GM23338 (cell line): ENCODE results near the gene EBF4. TPM values are rescaled to one million over a fixed set of nuclear protein-coding genes. Genes with fewer than 3 reads are reported as not detected.
A peak's percentile ranks its signal among the peaks of the same experiment; 100 is the strongest.

Experiments
- ATAC-seq: fragments of 200-7000 bp; cut with Tn5 transposase; 3 replicates; pipeline ENCODE4 v1.9.1; 2020
- DNase-seq: peaks from one replicate; pipeline ENCODE4 v3.0.0-alpha.2; 2015; ENCODE audit warnings: low spot score
- H2AFZ ChIP-seq: fragments of 200-600 bp; sonication (generic); 2 replicates; pipeline ENCODE4 v1.8.0; 2016; ENCODE audit warnings: antibody characterized with exemption, mild to moderate bottlenecking, moderate library complexity
- H3F3A ChIP-seq: fragments of 200-600 bp; sonication (generic); replicated peaks from 2 replicates; pipeline ENCODE4 v1.8.0; 2017; ENCODE audit warnings: antibody characterized with exemption, mixed run types, low read depth
- H3K27ac ChIP-seq: fragments of 200-600 bp; sonication (generic); 2 replicates; pipeline ENCODE4 v1.6.1; 2016; ENCODE audit warnings: low read depth
- H3K27me3 ChIP-seq: fragments of 200-600 bp; sonication (generic); 2 replicates; pipeline ENCODE4 v1.8.0; 2016; ENCODE audit warnings: mild to moderate bottlenecking, mixed run types, moderate library complexity; ENCODE audit not compliant: insufficient read depth
- H3K36me3 ChIP-seq: fragments of 200-600 bp; sonication (generic); 2 replicates; pipeline ENCODE4 v1.8.0; 2016; ENCODE audit warnings: mild to moderate bottlenecking; ENCODE audit not compliant: insufficient read depth
- H3K4me1 ChIP-seq: fragments of 200-600 bp; sonication (generic); 2 replicates; pipeline ENCODE4 v1.8.0; 2016; ENCODE audit warnings: mild to moderate bottlenecking, moderate library complexity; ENCODE audit not compliant: insufficient read depth
- H3K4me2 ChIP-seq: fragments of 200-600 bp; sonication (generic); 2 replicates; pipeline ENCODE4 v1.7.1; 2017; ENCODE audit warnings: mixed run types
- H3K4me3 ChIP-seq: fragments of 200-600 bp; sonication (generic); 2 replicates; pipeline ENCODE4 v1.6.1; 2016; ENCODE audit warnings: mixed run types
- H3K79me2 ChIP-seq: fragments of 200-600 bp; sonication (generic); replicated peaks from 2 replicates; pipeline ENCODE4 v1.8.0; 2017; ENCODE audit warnings: mild to moderate bottlenecking; ENCODE audit not compliant: insufficient read depth
- H3K9me2 ChIP-seq: fragments of 200-600 bp; sonication (generic); 2 replicates; pipeline ENCODE4 v1.8.0; 2017; ENCODE audit not compliant: insufficient read depth
- H4K20me1 ChIP-seq: fragments of 200-600 bp; sonication (generic); replicated peaks from 2 replicates; pipeline ENCODE4 v1.8.0; 2017; ENCODE audit warnings: mild to moderate bottlenecking; ENCODE audit not compliant: insufficient read depth
- H3K27ac Mint-ChIP-seq: 2 replicates; pipeline ENCODE4 v1.8.0; 2020; ENCODE audit warnings: inconsistent platforms, mild to moderate bottlenecking, moderate library complexity, mixed read lengths
- H3K27me3 Mint-ChIP-seq: 3 replicates; pipeline ENCODE4 v1.8.0; 2022; ENCODE audit warnings: low read depth, mild to moderate bottlenecking, moderate library complexity, mixed read lengths, inconsistent platforms; ENCODE audit not compliant: insufficient read depth, poor library complexity
- H3K36me3 Mint-ChIP-seq: 3 replicates; pipeline ENCODE4 v1.8.0; 2021; ENCODE audit warnings: low read depth, mild to moderate bottlenecking, inconsistent platforms, moderate library complexity, mixed read lengths
- H3K4me1 Mint-ChIP-seq: 3 replicates; pipeline ENCODE4 v1.8.0; 2020; ENCODE audit warnings: mild to moderate bottlenecking, inconsistent platforms, mixed read lengths
- H3K4me3 Mint-ChIP-seq: 3 replicates; pipeline ENCODE4 v1.8.0; 2021; ENCODE audit warnings: moderate library complexity, mild to moderate bottlenecking, inconsistent platforms, mixed read lengths
- H3K9me3 Mint-ChIP-seq: 3 replicates; pipeline ENCODE4 v1.8.0; 2020; ENCODE audit warnings: moderate library complexity, mild to moderate bottlenecking, inconsistent platforms, mixed read lengths
- CTCF ChIP-seq, 2 experiments: fragments of 200-600 bp in 1 of 2; sonication (generic) in 1 of 2; conservative IDR thresholded peaks; 2 replicates each; pipeline versions ENCODE4 v1.5.1 to v1.6.1; 2016 to 2017; ENCODE audit warnings: antibody characterized with exemption in 2 of 2, low read depth in 2 of 2, mild to moderate bottlenecking in 2 of 2, moderate library complexity in 1 of 2
- NANOG ChIP-seq: IDR thresholded peaks from 2 replicates; pipeline ENCODE4 v1.6.1; 2016; ENCODE audit warnings: antibody characterized with exemption, borderline replicate concordance
- REST ChIP-seq: IDR thresholded peaks from one replicate; pipeline ENCODE4 v1.6.1; 2018; ENCODE audit warnings: antibody characterized with exemption; ENCODE audit not compliant: unreplicated experiment
- STAT1 ChIP-seq: IDR thresholded peaks from one replicate; pipeline ENCODE4 v1.6.1; 2016; ENCODE audit warnings: antibody characterized with exemption; ENCODE audit not compliant: unreplicated experiment
- polyA plus RNA-seq: library from polyadenylated mRNA; unstranded; fragments of >200 nt; fragmentation: Nextera tagmentation; extraction: Ambion mirVana; gene quantifications from 2 replicates; pipeline ENCODE4 v1.2.1, GENCODE V29; 2016
- total RNA-seq: library from RNA; depleted of rRNA; stranded (reverse); fragments of >200 nt; shearing (Covaris generic); gene quantifications from 2 replicates; pipeline ENCODE4 v1.2.3, GENCODE V29; 2014

The EBF4 gene
- total and polyA plus RNA-seq, 2 experiments from 2014 or later = 0.66 to 1.6 TPM

GRCh38 chr20:2671977-2672376 is 20.6 kb upstream of the EBF4 start:
- no peaks in the 10 kb centered on the region for H3K36me3 Mint-ChIP-seq
- no peak overlapping the region for H3K4me2 ChIP-seq
- peaks cover 3% of the 10 kb centered on the region for H3K27me3 Mint-ChIP-seq
- H3K9me2 ChIP-seq = no peaks in the 10 kb centered on the region
- H3K79me2 ChIP-seq = no peaks in the 10 kb centered on the region
- no peaks in the 10 kb centered on the region for H3K9me3 Mint-ChIP-seq
- H3K27ac ChIP-seq = no peak overlapping the region
- no peak overlapping the region for H3K4me3 ChIP-seq
- no peaks in the 10 kb centered on the region for H3K36me3 ChIP-seq
- H3K4me3 Mint-ChIP-seq = no peak overlapping the region
- no peak overlapping the region; the same call in 1 of the 2 replicates for H3K27ac Mint-ChIP-seq
- peaks cover 5% of the 10 kb centered on the region; the same call in 2 of the 3 replicates for H3K4me1 Mint-ChIP-seq
- ATAC-seq = peak; percentile 94
- H3K27me3 ChIP-seq = peaks cover 8% of the 10 kb centered on the region; the same call in 1 of the 2 replicates
- peak; percentile 69 to 72 for TF ChIP-seq CTCF (conservative IDR thresholded peaks at IDR 0.05; ENCODE audit: low read depth in 2 of 2)
- TF ChIP-seq NANOG = no peak
- no peaks in the 10 kb centered on the region for H3K4me1 ChIP-seq
- no peak overlapping the region for H2AFZ ChIP-seq
- H4K20me1 ChIP-seq = no peaks in the 10 kb centered on the region
- no peaks in the 10 kb centered on the region for H3F3A ChIP-seq
- DNase-seq = peak; percentile 77

DNA sequence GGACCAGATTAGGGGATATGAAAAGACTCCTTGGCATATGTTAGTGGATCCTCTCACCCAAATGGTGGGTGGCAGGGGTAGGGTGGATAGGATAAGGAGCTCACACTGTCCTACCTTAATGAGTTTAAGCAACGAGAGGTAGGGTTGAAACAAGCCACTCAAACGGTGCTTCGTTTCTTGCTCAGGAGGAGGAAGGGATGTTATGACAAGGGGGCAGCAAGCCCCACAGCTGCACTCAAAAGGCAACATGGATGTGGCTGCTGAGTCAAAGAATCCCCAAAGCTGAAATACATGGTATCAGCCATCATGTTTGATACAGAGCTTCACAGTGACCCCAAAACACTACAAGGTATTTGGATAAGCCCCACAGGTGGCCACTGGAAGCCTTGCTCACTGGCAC is 20.1 kb upstream of the EBF4 start:
- no peak for DNase-seq
- peaks cover 3% of the 10 kb centered on the region for H3K27me3 Mint-ChIP-seq
- 0 out of 2 replicates have a peak, but pooled peaks cover 8% of the 10 kb centered on the region for H3K27me3 ChIP-seq

More for the DNA sequence above, 20.1 kb upstream of the EBF4 start:
- Histone ChIP-seq H3K36me3 (no peaks in the 10 kb centered on the region), H3K4me3 (no peak overlapping the region), H3K79me2 (no peaks in the 10 kb centered on the region), H3K27ac (no peak overlapping the region), H3K4me2 (no peak overlapping the region), H3K9me2 (no peaks in the 10 kb centered on the region), H2AFZ (no peak overlapping the region), H3K4me1 (no peaks in the 10 kb centered on the region), H4K20me1 (no peaks in the 10 kb centered on the region), H3F3A (no peaks in the 10 kb centered on the region)
- no peak for ATAC-seq
- H3K27ac Mint-ChIP-seq = no peak overlapping the region; the same call in 1 of the 2 replicates
- no peaks in the 10 kb centered on the region for H3K36me3 Mint-ChIP-seq
- H3K4me1 Mint-ChIP-seq = peaks cover 5% of the 10 kb centered on the region; the same call in 2 of the 3 replicates
- no peaks in the 10 kb centered on the region for H3K9me3 Mint-ChIP-seq
- no peak for TF ChIP-seq STAT1
- no peak for TF ChIP-seq REST
- no peak overlapping the region for H3K4me3 Mint-ChIP-seq
